ENCODE data around the gene CCDC88B. TPM values are rescaled to one million over a fixed set of nuclear protein-coding genes. Genes with fewer than 3 reads are reported as not detected.

CCDC88B gene
- total RNA-seq, 2 donors from 2014 or later: 120 to 125 TPM

DNA sequence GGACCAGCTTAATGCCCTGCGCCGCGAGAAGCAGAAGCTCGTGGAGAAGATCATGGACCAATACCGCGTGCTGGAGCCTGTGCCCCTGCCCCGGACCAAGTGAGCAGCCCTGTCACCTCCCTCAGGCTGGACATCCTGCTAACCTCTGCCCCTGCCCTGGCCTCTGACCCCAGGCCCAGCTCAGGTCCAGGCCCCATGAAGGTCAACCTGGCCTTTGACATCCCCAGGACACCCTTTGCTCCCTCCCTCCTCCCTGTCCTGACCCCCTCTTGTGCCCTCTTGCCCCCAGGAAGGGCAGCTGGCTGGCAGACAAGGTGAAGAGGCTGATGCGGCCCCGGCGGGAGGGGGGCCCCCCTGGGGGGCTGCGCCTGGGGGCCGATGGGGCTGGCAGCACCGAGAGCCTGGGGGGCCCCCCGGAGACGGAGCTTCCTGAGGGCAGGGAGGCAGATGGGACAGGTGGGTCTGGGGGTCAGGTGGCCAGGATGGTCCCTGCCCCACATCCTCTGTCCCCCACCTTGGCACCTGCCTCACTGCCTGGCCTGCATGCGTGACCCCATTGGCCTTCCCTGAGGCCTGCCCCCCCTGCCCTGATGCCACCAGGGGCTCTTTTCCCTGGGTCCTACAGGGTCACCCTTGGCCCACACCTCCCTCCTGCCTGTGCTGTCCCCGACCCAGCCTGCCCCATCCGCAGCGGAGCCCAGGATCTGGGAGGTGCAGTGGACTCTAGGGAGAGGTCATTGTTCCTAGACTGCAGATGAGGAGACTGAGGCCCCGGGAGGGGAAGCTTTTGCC is 13.9 kb downstream of the CCDC88B start:
- H3K27me3 Mint-ChIP-seq: no peaks in the 10 kb centered on the region
- no peak for ATAC-seq (replicated peaks)
- no peak overlapping the region for H3K27ac Mint-ChIP-seq
- no peak overlapping the region for H3K4me3 Mint-ChIP-seq
- H3K9me3 Mint-ChIP-seq: no peaks in the 10 kb centered on the region
- peaks cover 12% of the 10 kb centered on the region for H3K4me1 Mint-ChIP-seq
- peaks cover 29% of the 10 kb centered on the region for H3K36me3 Mint-ChIP-seq (ENCODE audit: low read depth)

GRCh38 chr11:64355078-64355940 is 15.3 kb downstream of the CCDC88B start:
- ATAC-seq (replicated peaks): no peak
- Mint-ChIP-seq H3K36me3 (ENCODE audit: low read depth) (peaks cover 31% of the 10 kb centered on the region), H3K4me3 (no peak overlapping the region), H3K4me1 (peaks cover 22% of the 10 kb centered on the region), H3K27ac (no peak overlapping the region), H3K27me3 (no peaks in the 10 kb centered on the region), H3K9me3 (no peaks in the 10 kb centered on the region)

GRCh38 chr11:64356498-64357411 is 16.8 kb downstream of the CCDC88B start:
- Mint-ChIP-seq H3K9me3 (no peaks in the 10 kb centered on the region), H3K4me1 (peaks cover 22% of the 10 kb centered on the region), H3K36me3 (ENCODE audit: low read depth) (peaks cover 34% of the 10 kb centered on the region), H3K27ac (no peak overlapping the region), H3K4me3 (peak overlapping the region; percentile 49), H3K27me3 (no peaks in the 10 kb centered on the region)
- peak; percentile 17 for ATAC-seq (replicated peaks)

GRCh38 chr11:64357446-64357845 is 17.4 kb downstream of the CCDC88B start:
- Mint-ChIP-seq H3K4me3 (peak overlapping the region; percentile 95), H3K27me3 (no peaks in the 10 kb centered on the region), H3K9me3 (no peaks in the 10 kb centered on the region), H3K36me3 (ENCODE audit: low read depth) (peaks cover 41% of the 10 kb centered on the region), H3K27ac (peak overlapping the region; percentile 88), H3K4me1 (peaks cover 22% of the 10 kb centered on the region)
- ATAC-seq (replicated peaks): no peak

DNA sequence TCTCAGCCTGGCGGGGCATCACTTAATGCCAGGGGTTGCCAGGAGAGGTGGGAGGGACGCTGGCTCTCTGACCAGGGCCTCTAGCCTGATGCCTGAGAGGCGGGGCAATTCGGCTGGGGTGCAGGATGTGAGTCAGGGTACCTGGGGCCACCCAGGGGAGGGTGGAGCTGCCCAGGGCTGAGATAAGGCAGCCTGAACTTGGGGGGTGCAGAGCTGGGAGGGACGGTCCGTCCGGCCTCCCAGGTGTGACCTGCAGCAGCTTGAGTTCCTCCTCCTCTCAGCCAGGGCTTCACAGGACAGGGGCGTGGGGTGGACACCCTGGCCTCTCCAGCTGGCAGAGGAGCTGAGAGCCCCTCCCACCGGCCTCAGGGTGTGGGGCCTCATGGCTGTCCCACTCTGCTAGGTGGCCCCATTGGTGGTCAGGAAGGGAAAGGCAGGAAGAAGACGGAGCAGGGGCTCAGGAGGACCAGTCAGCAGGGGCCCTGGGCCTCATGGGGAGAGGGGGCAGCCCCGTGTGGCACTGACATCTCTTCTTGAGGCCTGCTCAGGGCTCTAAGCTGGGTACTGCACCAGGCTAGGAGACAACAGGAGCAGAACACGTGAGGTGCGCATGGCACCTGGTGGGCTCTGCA is 18.0 kb downstream of the CCDC88B start:
- H3K27ac Mint-ChIP-seq: peak overlapping the region; percentile 88
- H3K4me3 Mint-ChIP-seq: peak overlapping the region; percentile 95
- no peaks in the 10 kb centered on the region for H3K27me3 Mint-ChIP-seq
- peaks cover 22% of the 10 kb centered on the region for H3K4me1 Mint-ChIP-seq
- peaks cover 46% of the 10 kb centered on the region for H3K36me3 Mint-ChIP-seq (ENCODE audit: low read depth)
- no peaks in the 10 kb centered on the region for H3K9me3 Mint-ChIP-seq
- ATAC-seq (replicated peaks): peak; percentile 83

DNA sequence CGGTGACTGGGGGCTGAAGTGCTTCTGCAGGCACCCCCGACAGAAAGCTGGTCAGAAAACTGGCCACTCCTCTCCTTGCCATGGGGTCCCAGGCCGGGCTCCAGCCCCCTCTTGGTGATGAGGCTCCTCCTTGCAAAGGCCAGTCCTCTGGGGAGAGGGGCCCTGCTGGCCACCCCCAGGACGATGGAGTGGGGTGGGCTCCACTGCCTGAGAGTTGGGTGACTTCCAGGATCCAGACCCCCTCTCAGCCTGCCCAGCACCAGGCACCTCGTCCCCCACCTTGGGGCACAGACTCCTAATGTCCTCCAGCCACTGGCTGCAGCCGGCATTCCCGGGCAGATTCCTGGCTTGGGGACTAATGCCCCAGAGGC is 18.5 kb downstream of the CCDC88B start:
- peak overlapping the region; percentile 95 for H3K4me3 Mint-ChIP-seq
- no peak for ATAC-seq (replicated peaks)
- peaks cover 51% of the 10 kb centered on the region for H3K36me3 Mint-ChIP-seq (ENCODE audit: low read depth)
- H3K4me1 Mint-ChIP-seq: peaks cover 22% of the 10 kb centered on the region
- no peaks in the 10 kb centered on the region for H3K27me3 Mint-ChIP-seq
- peak overlapping the region; percentile 88 for H3K27ac Mint-ChIP-seq
- no peaks in the 10 kb centered on the region for H3K9me3 Mint-ChIP-seq

GRCh38 chr11:64358907-64359711 is 19.1 kb downstream of the CCDC88B start, which contains the start of gene RPS6KA4:
Gene RPS6KA4 (plus strand): TSS chr11:64359162. CDS start chr11:64359236, 74 bp downstream.
- Mint-ChIP-seq H3K36me3 (ENCODE audit: low read depth) (peaks cover 57% of the 10 kb centered on the region), H3K27me3 (no peaks in the 10 kb centered on the region), H3K4me3 (peak within 1 kb of the TSS; percentile 95), H3K4me1 (peaks cover 22% of the 10 kb centered on the region), H3K27ac (peak within 1 kb of the TSS; percentile 88), H3K9me3 (no peaks in the 10 kb centered on the region)
- ATAC-seq (replicated peaks): peak; percentile 82

DNA sequence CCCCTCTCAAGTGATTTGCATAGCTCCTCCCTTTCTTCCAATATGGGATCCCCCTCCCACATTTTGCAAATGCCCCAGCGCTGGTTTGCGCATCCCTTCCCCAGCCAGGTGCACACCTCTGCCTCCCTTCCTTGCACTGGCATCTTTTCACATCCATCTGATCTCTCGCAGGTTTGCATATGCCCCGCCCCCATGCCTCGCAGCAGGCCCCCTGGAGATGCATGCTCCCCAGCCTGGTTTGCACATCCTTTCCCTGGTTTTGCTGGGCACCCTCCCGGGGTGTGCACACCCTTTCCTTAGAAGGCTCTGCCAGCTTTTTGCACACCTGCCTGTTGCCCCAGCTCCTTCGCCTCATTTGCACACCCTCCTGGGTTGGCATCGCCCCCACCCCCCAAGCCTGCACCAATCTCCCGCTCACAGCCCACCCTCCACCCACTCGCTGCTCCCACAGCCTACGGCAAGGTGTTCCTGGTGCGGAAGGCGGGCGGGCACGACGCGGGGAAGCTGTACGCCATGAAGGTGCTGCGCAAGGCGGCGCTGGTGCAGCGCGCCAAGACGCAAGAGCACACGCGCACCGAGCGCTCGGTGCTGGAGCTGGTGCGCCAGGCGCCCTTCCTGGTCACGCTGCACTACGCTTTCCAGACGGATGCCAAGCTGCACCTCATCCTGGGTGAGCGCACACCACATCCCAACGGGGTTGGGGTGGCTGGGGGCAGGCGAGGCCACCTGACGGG is 19.9 kb downstream of the CCDC88B start:
- ATAC-seq (replicated peaks): no peak
- no peaks in the 10 kb centered on the region for H3K27me3 Mint-ChIP-seq
- H3K9me3 Mint-ChIP-seq: no peaks in the 10 kb centered on the region
- H3K4me1 Mint-ChIP-seq: peaks cover 22% of the 10 kb centered on the region
- peak overlapping the region; percentile 95 for H3K4me3 Mint-ChIP-seq
- peaks cover 65% of the 10 kb centered on the region for H3K36me3 Mint-ChIP-seq (ENCODE audit: low read depth)
- peak overlapping the region; percentile 76 for H3K27ac Mint-ChIP-seq

DNA sequence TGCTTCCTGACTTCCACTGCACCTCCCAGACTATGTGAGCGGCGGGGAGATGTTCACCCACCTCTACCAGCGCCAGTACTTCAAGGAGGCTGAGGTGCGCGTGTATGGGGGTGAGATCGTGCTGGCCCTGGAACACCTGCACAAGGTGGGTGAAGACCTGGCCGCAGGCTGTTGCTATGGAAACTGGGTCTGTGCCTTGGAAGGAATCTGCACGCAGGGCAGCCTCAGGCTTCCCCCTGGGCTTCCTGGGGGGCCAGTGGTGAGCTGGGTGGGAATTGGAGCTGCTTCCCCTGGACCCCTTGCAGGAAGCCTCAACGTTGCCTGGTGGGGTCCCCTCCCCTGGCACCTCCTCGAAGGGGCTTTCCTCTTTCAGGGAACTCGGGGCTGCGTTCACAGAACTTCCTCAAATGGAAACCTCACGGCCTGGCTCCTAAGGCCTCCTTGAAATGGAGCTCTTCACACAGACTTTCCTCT is 20.5 kb downstream of the CCDC88B start:
- H3K4me3 Mint-ChIP-seq: peak overlapping the region; percentile 95
- no peaks in the 10 kb centered on the region for H3K27me3 Mint-ChIP-seq
- H3K36me3 Mint-ChIP-seq (ENCODE audit: low read depth): peaks cover 71% of the 10 kb centered on the region
- H3K27ac Mint-ChIP-seq: no peak overlapping the region
- no peak for ATAC-seq (replicated peaks)
- H3K9me3 Mint-ChIP-seq: no peaks in the 10 kb centered on the region
- peaks cover 22% of the 10 kb centered on the region for H3K4me1 Mint-ChIP-seq

GRCh38 chr11:64361659-64362058 is 21.7 kb downstream of the CCDC88B start:
- ATAC-seq (replicated peaks): no peak
- H3K4me1 Mint-ChIP-seq: peaks cover 19% of the 10 kb centered on the region
- no peaks in the 10 kb centered on the region for H3K9me3 Mint-ChIP-seq
- no peak overlapping the region for H3K4me3 Mint-ChIP-seq
- H3K27me3 Mint-ChIP-seq: no peaks in the 10 kb centered on the region
- peaks cover 78% of the 10 kb centered on the region for H3K36me3 Mint-ChIP-seq (ENCODE audit: low read depth)
- H3K27ac Mint-ChIP-seq: no peak overlapping the region

DNA sequence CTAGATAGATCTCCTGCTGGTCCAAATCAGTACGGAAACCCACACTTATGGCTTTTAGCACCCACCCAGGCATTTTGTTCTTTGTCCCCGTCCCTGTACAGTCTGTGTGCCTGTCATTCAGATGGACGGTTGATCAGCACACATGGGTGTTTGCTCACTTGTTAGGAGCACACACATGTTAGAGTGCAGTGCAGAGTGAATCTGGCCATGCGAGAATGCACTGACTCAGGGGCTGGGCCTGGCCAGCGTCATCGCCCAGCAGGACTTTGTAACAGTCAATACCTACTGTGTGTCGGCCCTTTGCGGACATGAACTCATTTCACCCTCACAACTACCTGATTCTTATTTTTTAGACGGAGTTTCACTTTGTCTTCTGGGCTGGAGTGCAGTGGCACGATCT is 22.3 kb downstream of the CCDC88B start:
- Mint-ChIP-seq H3K9me3 (no peaks in the 10 kb centered on the region), H3K4me1 (peaks cover 17% of the 10 kb centered on the region), H3K27me3 (no peaks in the 10 kb centered on the region), H3K4me3 (no peak overlapping the region), H3K36me3 (ENCODE audit: low read depth) (peaks cover 81% of the 10 kb centered on the region), H3K27ac (no peak overlapping the region)
- no peak for ATAC-seq (replicated peaks)

DNA sequence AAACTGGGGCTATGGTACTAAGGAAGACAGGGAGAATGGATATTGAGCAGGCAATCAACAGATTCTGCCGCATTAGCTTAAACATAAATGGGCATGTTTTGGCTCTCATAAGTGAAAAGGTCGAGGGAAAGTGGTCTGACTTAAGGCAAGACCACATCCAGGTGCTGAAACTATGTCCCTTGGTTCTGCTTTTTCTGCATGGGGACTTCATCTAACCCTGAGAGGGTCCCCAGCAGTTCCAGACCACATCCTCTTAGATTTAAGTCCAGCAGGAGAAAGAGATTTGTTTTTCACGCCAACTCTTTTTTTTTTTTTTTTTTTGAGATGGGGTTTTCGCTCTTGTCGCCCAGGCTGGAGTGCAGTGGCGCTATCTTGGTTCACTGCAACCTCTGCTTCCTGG is 24.4 kb downstream of the CCDC88B start:
- Mint-ChIP-seq H3K27ac (peak overlapping the region; percentile 56), H3K36me3 (ENCODE audit: low read depth) (peaks cover 93% of the 10 kb centered on the region), H3K27me3 (no peaks in the 10 kb centered on the region), H3K9me3 (no peaks in the 10 kb centered on the region), H3K4me3 (no peak overlapping the region), H3K4me1 (peaks cover 9% of the 10 kb centered on the region)
- no peak for ATAC-seq (replicated peaks)
